C4-2B (cell line): ENCODE measurements around the gene KLK12.

Experiments used
- H3K27ac ChIP-seq: fragments of 450-650 bp; 2 replicates; pipeline ENCODE4 v1.5.1; 2017
- ZFX ChIP-seq: fragments of 450-650 bp; IDR thresholded peaks from 2 replicates; pipeline ENCODE4 v1.6.1; 2017
- TF ChIP-seq, protein P1 (sequence below): fragments of 450-650 bp; conservative IDR thresholded peaks from 2 replicates; pipeline ENCODE4 v1.5.1; 2017; ENCODE audit warnings: mild to moderate bottlenecking

KLK12 gene

DNA sequence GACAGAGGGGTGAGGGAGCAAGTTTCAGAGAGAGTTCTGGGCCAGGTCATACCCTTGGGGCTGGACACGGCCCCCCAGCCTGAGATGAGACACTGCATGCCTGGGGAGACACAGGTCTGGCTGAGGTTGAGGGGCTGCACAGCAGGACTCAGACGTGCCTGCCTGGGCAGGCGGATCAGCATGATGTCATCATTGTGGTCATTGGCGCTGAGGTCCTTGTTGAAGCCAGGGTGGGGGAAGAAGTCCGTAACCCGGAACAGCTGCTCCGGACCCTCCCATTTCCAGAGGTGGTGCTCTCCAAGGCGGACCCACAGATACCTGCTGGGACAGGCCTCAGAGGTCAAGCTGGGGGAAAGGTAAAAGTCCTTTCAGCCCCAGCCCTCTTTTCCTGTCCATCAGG, 28.4 kb downstream of the KLK12 start:
- no peak overlapping the region for H3K27ac ChIP-seq
- TF ChIP-seq, protein P1, sequence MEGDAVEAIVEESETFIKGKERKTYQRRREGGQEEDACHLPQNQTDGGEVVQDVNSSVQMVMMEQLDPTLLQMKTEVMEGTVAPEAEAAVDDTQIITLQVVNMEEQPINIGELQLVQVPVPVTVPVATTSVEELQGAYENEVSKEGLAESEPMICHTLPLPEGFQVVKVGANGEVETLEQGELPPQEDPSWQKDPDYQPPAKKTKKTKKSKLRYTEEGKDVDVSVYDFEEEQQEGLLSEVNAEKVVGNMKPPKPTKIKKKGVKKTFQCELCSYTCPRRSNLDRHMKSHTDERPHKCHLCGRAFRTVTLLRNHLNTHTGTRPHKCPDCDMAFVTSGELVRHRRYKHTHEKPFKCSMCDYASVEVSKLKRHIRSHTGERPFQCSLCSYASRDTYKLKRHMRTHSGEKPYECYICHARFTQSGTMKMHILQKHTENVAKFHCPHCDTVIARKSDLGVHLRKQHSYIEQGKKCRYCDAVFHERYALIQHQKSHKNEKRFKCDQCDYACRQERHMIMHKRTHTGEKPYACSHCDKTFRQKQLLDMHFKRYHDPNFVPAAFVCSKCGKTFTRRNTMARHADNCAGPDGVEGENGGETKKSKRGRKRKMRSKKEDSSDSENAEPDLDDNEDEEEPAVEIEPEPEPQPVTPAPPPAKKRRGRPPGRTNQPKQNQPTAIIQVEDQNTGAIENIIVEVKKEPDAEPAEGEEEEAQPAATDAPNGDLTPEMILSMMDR = no peak
- no peak for TF ChIP-seq ZFX

- H3K27ac ChIP-seq = no peak overlapping the region
- TF ChIP-seq, protein P1 = no peak
- TF ChIP-seq ZFX = no peak
Measured at GRCh38 chr19:51005248-51005647, 29.6 kb downstream of the KLK12 start.

- no peak overlapping the region for H3K27ac ChIP-seq
- TF ChIP-seq ZFX = no peak
- TF ChIP-seq, protein P1 = no peak
Measured at GRCh38 chr19:51003316-51003715, 31.5 kb downstream of the KLK12 start.

GRCh38 chr19:51002542-51003311, 32.1 kb downstream of the KLK12 start:
- no peak overlapping the region for H3K27ac ChIP-seq
- TF ChIP-seq, protein P1 = no peak

DNA sequence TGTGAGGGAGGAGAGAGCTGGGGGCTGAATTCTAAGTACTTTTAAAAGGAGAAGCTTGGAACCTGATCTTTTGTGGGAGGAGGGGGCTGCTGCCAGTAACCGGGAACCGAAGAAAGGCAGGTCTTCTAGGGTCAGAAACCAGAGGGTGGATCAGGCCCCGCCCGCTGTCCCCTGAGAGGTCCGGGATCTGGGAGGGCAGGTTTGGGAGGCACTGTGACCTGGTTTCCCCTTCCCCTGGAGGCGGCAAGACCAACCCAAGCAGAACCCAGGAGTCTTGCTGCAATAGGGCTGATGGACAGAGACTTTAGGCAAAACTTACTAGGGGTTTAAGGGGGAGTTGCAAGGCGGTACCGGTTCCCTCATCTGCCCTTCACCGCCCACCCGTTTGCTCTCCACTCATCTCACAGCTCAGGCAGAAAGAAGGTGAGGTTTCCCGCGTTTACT, 32.7 kb downstream of the KLK12 start:
- no peak overlapping the region for H3K27ac ChIP-seq
- TF ChIP-seq, protein P1 = no peak
- no peak for TF ChIP-seq ZFX

- H3K27ac ChIP-seq = no peak within 1 kb of the TSS
- no peak for TF ChIP-seq ZFX
- TF ChIP-seq, protein P1 = no peak
Measured at GRCh38 chr19:51001515-51001914, 33.3 kb downstream of the KLK12 start, which contains the start of gene KLK8. Gene KLK8 (minus strand): TSS chr19:51001604. CDS start chr19:51001167, 437 bp downstream.

DNA sequence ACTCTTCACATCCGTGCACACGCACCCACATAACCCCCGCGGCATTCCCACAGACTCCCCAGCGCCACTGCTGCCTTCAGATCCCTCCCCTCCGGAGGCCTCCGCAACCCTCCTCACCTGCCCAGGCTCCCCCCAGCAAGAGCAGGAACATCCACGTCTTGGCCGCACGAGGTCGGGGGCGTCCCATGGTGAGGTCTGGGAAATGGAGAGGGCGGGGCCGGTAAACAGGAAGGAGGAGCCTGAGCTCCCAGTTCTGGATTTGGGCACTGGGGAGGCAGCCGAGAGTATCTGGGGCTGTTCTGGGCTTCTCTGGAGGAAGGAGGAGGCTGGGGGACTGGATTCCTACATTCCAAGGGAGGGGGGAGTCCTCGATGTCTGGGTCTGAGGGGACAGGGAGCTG, 33.8 kb downstream of the KLK12 start:
- no peak for TF ChIP-seq ZFX
- TF ChIP-seq, protein P1 = no peak

More for the DNA sequence above, 33.8 kb downstream of the KLK12 start:
- H3K27ac ChIP-seq = no peak overlapping the region
